ENCODE results near the gene ANKRD39. TPM values are rescaled to one million over a fixed set of nuclear protein-coding genes. Genes with fewer than 3 reads are reported as not detected.

Gene ANKRD39
- total and polyA plus RNA-seq, 4 donors: 4.7 to 22.7 (median 10.7) TPM

GRCh38 chr2:96878796-96879544 is 21.2 kb upstream of the ANKRD39 start:
- 94% methylated on average over 22 of the region's 22 CpGs for WGBS
- DNase-seq (ENCODE audit: low spot score): no peak
- H3K27ac ChIP-seq (ENCODE audit: low read depth in 1 of 2, low read length in 2 of 2): no peak overlapping the region
- peaks cover 0 to 5% (median 2%) of the 10 kb centered on the region in 4 donors for H3K4me1 ChIP-seq (ENCODE audit: control insufficient read depth in 4 of 4, insufficient read depth in 4 of 4, low read length in 3 of 4)
- TF ChIP-seq FOXA2 (IDR thresholded peaks at IDR 0.05) (no peak), JUND (IDR thresholded peaks at IDR 0.05) (no peak), ZBTB33 (IDR thresholded peaks at IDR 0.05) (no peak), MAX (IDR thresholded peaks at IDR 0.05) (no peak), RXRA (IDR thresholded peaks at IDR 0.05) (no peak), EGR1 (IDR thresholded peaks at IDR 0.05; ENCODE audit: low read depth in 2 of 2) (no peak), SP1 (IDR thresholded peaks at IDR 0.05) (no peak)
- no peaks in the 10 kb centered on the region for H3K27me3 ChIP-seq (ENCODE audit: control insufficient read depth in 4 of 4, insufficient read depth in 4 of 4, low read length in 3 of 4)
- no peak overlapping the region for H3K4me3 ChIP-seq (ENCODE audit: low read depth in 1 of 3, low read length in 3 of 3)
- H3K9ac ChIP-seq (ENCODE audit: low read depth in 1 of 2, low read length in 2 of 2): no peak overlapping the region
- H3K9me3 ChIP-seq (ENCODE audit: control insufficient read depth in 4 of 4, low read length in 3 of 4): no peaks in the 10 kb centered on the region
- no peaks in the 10 kb centered on the region for H3K36me3 ChIP-seq (ENCODE audit: control insufficient read depth in 4 of 4, insufficient read depth in 3 of 4, low read depth in 1 of 4, low read length in 3 of 4)

GRCh38 chr2:96878171-96878570 is 20.4 kb upstream of the ANKRD39 start:
- Histone ChIP-seq H3K36me3 (ENCODE audit: control insufficient read depth in 4 of 4, insufficient read depth in 3 of 4, low read depth in 1 of 4, low read length in 3 of 4) (no peaks in the 10 kb centered on the region), H3K4me3 (ENCODE audit: low read depth in 1 of 3, low read length in 3 of 3) (no peak overlapping the region), H3K27me3 (ENCODE audit: control insufficient read depth in 4 of 4, insufficient read depth in 4 of 4, low read length in 3 of 4) (no peaks in the 10 kb centered on the region), H3K9ac (ENCODE audit: low read depth in 1 of 2, low read length in 2 of 2) (no peak overlapping the region), H3K4me1 (ENCODE audit: control insufficient read depth in 4 of 4, insufficient read depth in 4 of 4, low read length in 3 of 4) (peaks cover 0 to 7% (median 2%) of the 10 kb centered on the region in 4 donors), H3K27ac (ENCODE audit: low read depth in 1 of 2, low read length in 2 of 2) (no peak overlapping the region), H3K9me3 (ENCODE audit: control insufficient read depth in 4 of 4, low read length in 3 of 4) (no peaks in the 10 kb centered on the region)
- no peak for DNase-seq (ENCODE audit: low spot score)
- 94% methylated on average over 7 of the region's 7 CpGs for WGBS
- TF ChIP-seq HNF4A (conservative IDR thresholded peaks at IDR 0.05) (no peak), REST (IDR thresholded peaks at IDR 0.05) (no peak)

GRCh38 chr2:96877631-96878092 is 19.8 kb upstream of the ANKRD39 start:
- DNase-seq (ENCODE audit: low spot score): no peak
- Histone ChIP-seq H3K27ac (ENCODE audit: low read depth in 1 of 2, low read length in 2 of 2) (no peak overlapping the region), H3K9me3 (ENCODE audit: control insufficient read depth in 4 of 4, low read length in 3 of 4) (no peaks in the 10 kb centered on the region), H3K27me3 (ENCODE audit: control insufficient read depth in 4 of 4, insufficient read depth in 4 of 4, low read length in 3 of 4) (no peaks in the 10 kb centered on the region), H3K4me3 (ENCODE audit: low read depth in 1 of 3, low read length in 3 of 3) (no peak overlapping the region), H3K4me1 (ENCODE audit: control insufficient read depth in 4 of 4, insufficient read depth in 4 of 4, low read length in 3 of 4) (peaks cover 0 to 7% (median 3%) of the 10 kb centered on the region in 4 donors), H3K9ac (ENCODE audit: low read depth in 1 of 2, low read length in 2 of 2) (no peak overlapping the region), H3K36me3 (ENCODE audit: control insufficient read depth in 4 of 4, insufficient read depth in 3 of 4, low read depth in 1 of 4, low read length in 3 of 4) (no peaks in the 10 kb centered on the region)
- TF ChIP-seq REST (IDR thresholded peaks at IDR 0.05): no peak
- TF ChIP-seq JUND (IDR thresholded peaks at IDR 0.05): no peak
- no peak for TF ChIP-seq NR2F2 (IDR thresholded peaks at IDR 0.05)
- no peak for TF ChIP-seq SP1 (IDR thresholded peaks at IDR 0.05)
- TF ChIP-seq HNF4A (conservative IDR thresholded peaks at IDR 0.05): no peak
- no peak for TF ChIP-seq CTCF (IDR thresholded peaks at IDR 0.05; ENCODE audit: low read depth, low read length, missing input control)
- no peak for TF ChIP-seq EGR1 (IDR thresholded peaks at IDR 0.05; ENCODE audit: low read depth in 2 of 2)
- no peak for TF ChIP-seq ATF3 (IDR thresholded peaks at IDR 0.05)
- no peak for TF ChIP-seq TAF1 (conservative IDR thresholded peaks at IDR 0.05)
- TF ChIP-seq RXRA (IDR thresholded peaks at IDR 0.05): no peak
- 92% methylated on average over 15 of the region's 15 CpGs for WGBS
